ENCODE results near the gene PLEKHG5. TPM values are rescaled to one million over a fixed set of nuclear protein-coding genes. Genes with fewer than 3 reads are reported as not detected.

PLEKHG5 gene
- polyA plus RNA-seq, 3 donors = 0.03 TPM; not detected in 2

DNA sequence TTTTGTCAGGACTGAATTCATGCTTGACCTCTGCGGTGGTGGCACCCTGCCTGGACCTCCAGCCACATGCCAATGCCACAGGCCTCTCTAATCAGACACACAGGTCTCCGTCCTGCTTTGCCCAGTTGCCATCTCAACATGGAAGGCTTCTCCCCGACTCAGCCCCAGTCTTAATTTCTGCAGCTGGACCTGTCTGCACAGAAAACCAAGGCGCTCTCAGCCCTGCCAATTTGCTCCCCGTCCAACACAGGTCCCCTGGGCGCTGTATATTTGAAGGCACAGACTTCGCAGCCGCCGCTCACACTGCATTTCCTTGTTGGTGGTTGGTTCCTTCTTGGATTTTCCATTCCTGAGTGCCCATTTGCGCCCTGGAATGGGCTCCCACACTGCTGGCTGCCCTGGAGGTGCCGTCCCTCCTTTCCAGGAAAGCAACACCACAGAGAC lies 28.0 kb upstream of the PLEKHG5 start:
- H3K27ac ChIP-seq (ENCODE audit: low read depth in 1 of 2, low read length in 2 of 2) = no peak overlapping the region
- H3K9ac ChIP-seq (ENCODE audit: insufficient read depth, low read length, poor library complexity, severe bottlenecking) = no peak overlapping the region
- Mint-ChIP-seq H3K36me3 (peaks cover 11% of the 10 kb centered on the region in 2 donors), H3K27ac (peak overlapping the region in 1 of 7 donors; percentile 3), H3K27me3 (ENCODE audit: low read depth in 3 of 3) (peaks cover 0 to 3% (median 0%) of the 10 kb centered on the region in 3 donors), H3K9me3 (no peaks in the 10 kb centered on the region), H3K4me3 (no peak overlapping the region), H3K4me1 (no peaks in the 10 kb centered on the region)
- WGBS (ENCODE audit: insufficient coverage) = 88% methylated on average over 5 of the region's 11 CpGs
- no peak overlapping the region for H3K4me2 ChIP-seq (replicated peaks; ENCODE audit: extremely low read depth, low read length, poor library complexity, severe bottlenecking)
- H3K27me3 ChIP-seq (ENCODE audit: control insufficient read depth in 2 of 2, insufficient read depth in 2 of 2, low read length in 2 of 2) = no peaks in the 10 kb centered on the region
- intact Hi-C loops (cut with micrococcal nuclease) = no loop called here
- no peaks in the 10 kb centered on the region for H3K79me2 ChIP-seq (ENCODE audit: insufficient read depth, low read length)
- TF ChIP-seq, protein P1, sequence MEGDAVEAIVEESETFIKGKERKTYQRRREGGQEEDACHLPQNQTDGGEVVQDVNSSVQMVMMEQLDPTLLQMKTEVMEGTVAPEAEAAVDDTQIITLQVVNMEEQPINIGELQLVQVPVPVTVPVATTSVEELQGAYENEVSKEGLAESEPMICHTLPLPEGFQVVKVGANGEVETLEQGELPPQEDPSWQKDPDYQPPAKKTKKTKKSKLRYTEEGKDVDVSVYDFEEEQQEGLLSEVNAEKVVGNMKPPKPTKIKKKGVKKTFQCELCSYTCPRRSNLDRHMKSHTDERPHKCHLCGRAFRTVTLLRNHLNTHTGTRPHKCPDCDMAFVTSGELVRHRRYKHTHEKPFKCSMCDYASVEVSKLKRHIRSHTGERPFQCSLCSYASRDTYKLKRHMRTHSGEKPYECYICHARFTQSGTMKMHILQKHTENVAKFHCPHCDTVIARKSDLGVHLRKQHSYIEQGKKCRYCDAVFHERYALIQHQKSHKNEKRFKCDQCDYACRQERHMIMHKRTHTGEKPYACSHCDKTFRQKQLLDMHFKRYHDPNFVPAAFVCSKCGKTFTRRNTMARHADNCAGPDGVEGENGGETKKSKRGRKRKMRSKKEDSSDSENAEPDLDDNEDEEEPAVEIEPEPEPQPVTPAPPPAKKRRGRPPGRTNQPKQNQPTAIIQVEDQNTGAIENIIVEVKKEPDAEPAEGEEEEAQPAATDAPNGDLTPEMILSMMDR (IDR thresholded peaks at IDR 0.05) = no peak
- no peak overlapping the region for H3K4me3 ChIP-seq (replicated peaks in 1 of 3; ENCODE audit: low read depth in 2 of 3, low read length in 3 of 3)
- no peaks in the 10 kb centered on the region for H3K4me1 ChIP-seq (ENCODE audit: control insufficient read depth in 1 of 2, insufficient read depth in 2 of 2, low read length in 2 of 2)
- no peak for DNase-seq
- no peak overlapping the region for H2AFZ ChIP-seq (ENCODE audit: insufficient read depth, low read depth, low read length, poor library complexity, severe bottlenecking)
- H4K20me1 ChIP-seq (ENCODE audit: insufficient read depth, low read length) = no peaks in the 10 kb centered on the region
- H3K9me3 ChIP-seq (replicated peaks in 1 of 2; ENCODE audit: control insufficient read depth in 1 of 2, insufficient read depth in 1 of 2, low read length in 2 of 2) = no peaks in the 10 kb centered on the region
- H3K36me3 ChIP-seq (replicated peaks in 1 of 2; ENCODE audit: control insufficient read depth in 1 of 2, insufficient read depth in 2 of 2, low read length in 2 of 2) = peaks cover 3 to 7% of the 10 kb centered on the region in 2 donors

DNA sequence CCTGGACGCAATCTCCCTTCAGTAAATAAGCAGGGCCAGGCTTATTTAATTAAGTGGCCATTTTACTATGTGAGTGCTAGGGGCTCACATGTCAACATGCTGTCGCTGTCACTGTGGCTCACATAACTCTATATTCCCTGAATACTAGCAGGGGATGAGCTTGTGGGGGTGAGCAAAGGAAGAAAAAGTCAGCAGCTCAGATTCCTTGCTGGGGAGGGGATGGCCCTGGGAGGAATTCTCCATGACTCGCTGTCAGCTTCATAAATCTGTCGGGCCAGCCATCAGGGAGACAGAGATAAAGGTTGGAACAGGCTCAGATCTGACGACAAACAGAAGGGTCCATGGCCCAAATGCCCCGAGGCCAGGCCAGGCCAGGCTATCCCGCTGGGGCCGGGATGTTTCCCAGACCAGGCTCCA lies 26.0 kb upstream of the PLEKHG5 start:
- WGBS (ENCODE audit: insufficient coverage) = 88% methylated on average over 6 of the region's 8 CpGs
- Histone ChIP-seq H3K27me3 (ENCODE audit: control insufficient read depth in 2 of 2, insufficient read depth in 2 of 2, low read length in 2 of 2) (no peaks in the 10 kb centered on the region), H3K36me3 (replicated peaks in 1 of 2; ENCODE audit: control insufficient read depth in 1 of 2, insufficient read depth in 2 of 2, low read length in 2 of 2) (no peaks in the 10 kb centered on the region), H3K79me2 (ENCODE audit: insufficient read depth, low read length) (no peaks in the 10 kb centered on the region), H3K4me2 (replicated peaks; ENCODE audit: extremely low read depth, low read length, poor library complexity, severe bottlenecking) (no peak overlapping the region), H3K27ac (ENCODE audit: low read depth in 1 of 2, low read length in 2 of 2) (no peak overlapping the region), H2AFZ (ENCODE audit: insufficient read depth, low read depth, low read length, poor library complexity, severe bottlenecking) (no peak overlapping the region), H3K9me3 (replicated peaks in 1 of 2; ENCODE audit: control insufficient read depth in 1 of 2, insufficient read depth in 1 of 2, low read length in 2 of 2) (no peaks in the 10 kb centered on the region), H3K9ac (ENCODE audit: insufficient read depth, low read length, poor library complexity, severe bottlenecking) (no peak overlapping the region), H4K20me1 (ENCODE audit: insufficient read depth, low read length) (no peaks in the 10 kb centered on the region), H3K4me3 (replicated peaks in 1 of 3; ENCODE audit: low read depth in 2 of 3, low read length in 3 of 3) (no peak overlapping the region), H3K4me1 (ENCODE audit: control insufficient read depth in 1 of 2, insufficient read depth in 2 of 2, low read length in 2 of 2) (no peaks in the 10 kb centered on the region)
- intact Hi-C loops (cut with micrococcal nuclease) = no loop called here
- peaks cover 7 to 9% of the 10 kb centered on the region in 2 donors for H3K36me3 Mint-ChIP-seq
- peaks cover 0 to 3% (median 0%) of the 10 kb centered on the region in 3 donors for H3K27me3 Mint-ChIP-seq (ENCODE audit: low read depth in 3 of 3)
- H3K4me1 Mint-ChIP-seq = no peaks in the 10 kb centered on the region
- peak overlapping the region in 1 of 7 donors; percentile 76 for H3K27ac Mint-ChIP-seq
- H3K9me3 Mint-ChIP-seq = no peaks in the 10 kb centered on the region
- TF ChIP-seq, protein P1 (IDR thresholded peaks at IDR 0.05) = no peak
- no peak overlapping the region for H3K4me3 Mint-ChIP-seq
- DNase-seq = no peak

Measured in CD14-positive monocyte (primary cell).